CD4-positive, alpha-beta T cell (primary cell): Measurements from ENCODE around the gene CDK14. TPM values are rescaled to one million over a fixed set of nuclear protein-coding genes. Genes with fewer than 3 reads are reported as not detected.

Source experiments
- ATAC-seq: fragments of 200-7000 bp; cut with Tn5 transposase; one replicate; pipeline ENCODE4 v1.10.0; 2022; ENCODE audit warnings: mild to moderate bottlenecking; ENCODE audit not compliant: poor library complexity
- CTCF ChIA-PET: fragments of 350-600 bp; sonication (Branson Sonifier 250); formaldehyde crosslinking; loops from one replicate; lab custom pipeline; 2021; ENCODE audit warnings: antibody characterized with exemption, inconsistent platforms; lab: Charles Lee
- POLR2A ChIA-PET: fragments of 350-600 bp; sonication (Branson Sonifier 250); formaldehyde crosslinking; loops from one replicate; lab custom pipeline; 2021; ENCODE audit warnings: antibody characterized with exemption, inconsistent platforms; lab: Charles Lee
- DNase-seq, 14 experiments: peaks; one replicate each; pipeline ENCODE4 v3.0.0-alpha.2; 2013 to 2020; ENCODE audit warnings: mixed read lengths in 2 of 14
- H3K27ac ChIP-seq, 2 donors: one replicate each; pipeline versions ENCODE4 v1.5.1 to v1.7.0; 2013; ENCODE audit warnings: low read length in 2 of 2, low read depth in 1 of 2, mild to moderate bottlenecking in 1 of 2
- H3K27me3 ChIP-seq, 2 experiments: 1 replicate in 1 of 2; 2 replicates in 1 of 2; pipeline versions ENCODE4 v1.6.1 to v1.7.0; 2013; ENCODE audit warnings: low read length in 2 of 2, control low read depth in 1 of 2, mild to moderate bottlenecking in 1 of 2, moderate library complexity in 1 of 2; ENCODE audit not compliant: insufficient read depth in 2 of 2, control insufficient read depth in 1 of 2
- H3K36me3 ChIP-seq: one replicate; pipeline ENCODE4 v1.6.1; 2013; ENCODE audit warnings: low read length, control low read depth; ENCODE audit not compliant: insufficient read depth
- H3K4me1 ChIP-seq: one replicate; pipeline ENCODE4 v1.6.1; 2013; ENCODE audit warnings: low read length, control low read depth; ENCODE audit not compliant: insufficient read depth
- H3K4me3 ChIP-seq: one replicate; pipeline ENCODE4 v1.5.1; 2013; ENCODE audit warnings: mild to moderate bottlenecking, low read length, moderate library complexity
- H3K9me3 ChIP-seq, 2 experiments: 1 replicate in 1 of 2; 2 replicates in 1 of 2; pipeline versions ENCODE4 v1.6.1 to v1.7.0; 2013; ENCODE audit warnings: low read length in 2 of 2, mild to moderate bottlenecking in 2 of 2, control low read depth in 1 of 2, moderate library complexity in 1 of 2; ENCODE audit not compliant: control insufficient read depth in 1 of 2, insufficient read depth in 1 of 2
- H3K27ac Mint-ChIP-seq: one replicate; pipeline ENCODE4 v1.8.0; 2020; ENCODE audit warnings: mixed read lengths
- H3K27me3 Mint-ChIP-seq: one replicate; pipeline ENCODE4 v1.8.0; 2021; ENCODE audit warnings: mixed read lengths
- H3K36me3 Mint-ChIP-seq: one replicate; pipeline ENCODE4 v1.8.0; 2021; ENCODE audit warnings: low read depth, mixed read lengths
- H3K4me1 Mint-ChIP-seq: one replicate; pipeline ENCODE4 v1.8.0; 2021; ENCODE audit warnings: low read depth, mixed read lengths
- H3K4me3 Mint-ChIP-seq: one replicate; pipeline ENCODE4 v1.8.0; 2020; ENCODE audit warnings: mild to moderate bottlenecking, mixed read lengths
- H3K9me3 Mint-ChIP-seq: one replicate; pipeline ENCODE4 v1.8.0; 2020; ENCODE audit warnings: mixed read lengths
- CTCF ChIP-seq: fragments of 200-600 bp; IDR thresholded peaks from one replicate; pipeline ENCODE4 v1.8.0; 2022; ENCODE audit warnings: antibody characterized with exemption, mild to moderate bottlenecking
- intact Hi-C, 2 experiments: fragments of 100-400 bp; cut with DNase I in 1 of 2; cut with micrococcal nuclease in 1 of 2; formaldehyde crosslinking; loops; one replicate each; pipeline versions ENCODE4 v1.15.1 to v1.9.0; 2023 to 2025; cut with DNase I, micrococcal nuclease
- total RNA-seq, 174 experiments: library from RNA in 2 of 174; stranded (reverse) in 2 of 174; gene quantifications; one replicate each; pipeline ENCODE4 v1.2.3 and lab custom pipeline; 2021 to 2026

The CDK14 gene
- total RNA-seq, 2 experiments from 2014 or later = 0.45 to 0.47 TPM

- Histone ChIP-seq H3K36me3 (no peaks in the 10 kb centered on the region), H3K27ac (no peak overlapping the region), H3K4me1 (no peaks in the 10 kb centered on the region), H3K4me3 (no peak overlapping the region), H3K9me3 (no peaks in the 10 kb centered on the region), H3K27me3 (no peaks in the 10 kb centered on the region)
- H3K4me1 Mint-ChIP-seq = no peaks in the 10 kb centered on the region
- ATAC-seq = no peak
- H3K27me3 Mint-ChIP-seq = no peaks in the 10 kb centered on the region
- CTCF ChIA-PET = no interaction called here
- no peaks in the 10 kb centered on the region for H3K9me3 Mint-ChIP-seq
- H3K4me3 Mint-ChIP-seq = no peak overlapping the region
- intact Hi-C loops = no loop called here
- POLR2A ChIA-PET = no interaction called here
- H3K27ac Mint-ChIP-seq = no peak overlapping the region
- DNase-seq = no peak
- no peak for TF ChIP-seq CTCF
- H3K36me3 Mint-ChIP-seq = no peaks in the 10 kb centered on the region
Observed at GRCh38 chr7:90894122-90894521, 298.0 kb downstream of the CDK14 start.

GRCh38 chr7:90896458-90896857, 300.3 kb downstream of the CDK14 start:
- Mint-ChIP-seq H3K4me3 (no peak overlapping the region), H3K4me1 (no peaks in the 10 kb centered on the region), H3K36me3 (no peaks in the 10 kb centered on the region), H3K9me3 (no peaks in the 10 kb centered on the region), H3K27ac (no peak overlapping the region), H3K27me3 (no peaks in the 10 kb centered on the region)
- DNase-seq (no peak), ATAC-seq (no peak)
- H3K4me1 ChIP-seq = no peaks in the 10 kb centered on the region
- CTCF ChIA-PET = no interaction called here
- H3K27me3 ChIP-seq = no peaks in the 10 kb centered on the region
- no peaks in the 10 kb centered on the region for H3K9me3 ChIP-seq
- intact Hi-C loops = no loop called here
- no peak overlapping the region for H3K4me3 ChIP-seq
- POLR2A ChIA-PET = no interaction called here
- no peaks in the 10 kb centered on the region for H3K36me3 ChIP-seq
- no peak for TF ChIP-seq CTCF
- no peak overlapping the region for H3K27ac ChIP-seq

- no peak for ATAC-seq
- no peak overlapping the region for H3K4me3 ChIP-seq
Observed at GRCh38 chr7:90897961-90898469, 301.9 kb downstream of the CDK14 start.

More at GRCh38 chr7:90897961-90898469, 301.9 kb downstream of the CDK14 start:
- no peak for TF ChIP-seq CTCF
- CTCF ChIA-PET = no interaction called here
- Histone ChIP-seq H3K4me1 (no peaks in the 10 kb centered on the region), H3K27me3 (no peaks in the 10 kb centered on the region), H3K27ac (no peak overlapping the region), H3K36me3 (no peaks in the 10 kb centered on the region), H3K9me3 (no peaks in the 10 kb centered on the region)
- H3K36me3 Mint-ChIP-seq = no peaks in the 10 kb centered on the region
- no peak overlapping the region for H3K27ac Mint-ChIP-seq
- POLR2A ChIA-PET = no interaction called here
- no peaks in the 10 kb centered on the region for H3K4me1 Mint-ChIP-seq
- no peak overlapping the region for H3K4me3 Mint-ChIP-seq
- intact Hi-C loops = no loop called here
- H3K27me3 Mint-ChIP-seq = no peaks in the 10 kb centered on the region
- no peak for DNase-seq
- H3K9me3 Mint-ChIP-seq = no peaks in the 10 kb centered on the region
